Muscle layer of duodenum (tissue), 2 donors: Measurements from ENCODE around the gene LRRC4B.
"Not testable (repeated sequence)": the region's sequence is repeated elsewhere in the genome, so short reads cannot be mapped to it uniquely, and the experiment has no call there.

Source experiments
- H3K27ac ChIP-seq: one replicate; pipeline ENCODE4 v1.7.0; 2013; ENCODE audit warnings: mild to moderate bottlenecking, low read length
- H3K27me3 ChIP-seq: one replicate; pipeline ENCODE4 v1.7.0; 2013; ENCODE audit warnings: low read depth, mild to moderate bottlenecking, control low read depth, low read length
- H3K36me3 ChIP-seq, 2 donors: one replicate each; pipeline ENCODE4 v1.7.0; 2013; ENCODE audit warnings: low read length in 2 of 2, control low read depth in 1 of 2, mild to moderate bottlenecking in 1 of 2; ENCODE audit not compliant: insufficient read depth in 2 of 2, control insufficient read depth in 1 of 2
- H3K4me1 ChIP-seq, 2 donors: one replicate each; pipeline ENCODE4 v1.7.0; 2013; ENCODE audit warnings: low read length in 2 of 2, mild to moderate bottlenecking in 2 of 2, control low read depth in 1 of 2, moderate library complexity in 1 of 2; ENCODE audit not compliant: insufficient read depth in 2 of 2, control insufficient read depth in 1 of 2
- H3K4me3 ChIP-seq, 2 donors: one replicate each; pipeline ENCODE4 v1.7.0; 2013; ENCODE audit warnings: low read length in 2 of 2, low read depth in 1 of 2, mild to moderate bottlenecking in 1 of 2
- H3K9me3 ChIP-seq, 2 donors: one replicate each; pipeline ENCODE4 v1.7.0; 2013; ENCODE audit warnings: low read length in 2 of 2, control low read depth in 1 of 2, mild to moderate bottlenecking in 1 of 2; ENCODE audit not compliant: control insufficient read depth in 1 of 2
- donor health status: healthy.

LRRC4B gene

DNA sequence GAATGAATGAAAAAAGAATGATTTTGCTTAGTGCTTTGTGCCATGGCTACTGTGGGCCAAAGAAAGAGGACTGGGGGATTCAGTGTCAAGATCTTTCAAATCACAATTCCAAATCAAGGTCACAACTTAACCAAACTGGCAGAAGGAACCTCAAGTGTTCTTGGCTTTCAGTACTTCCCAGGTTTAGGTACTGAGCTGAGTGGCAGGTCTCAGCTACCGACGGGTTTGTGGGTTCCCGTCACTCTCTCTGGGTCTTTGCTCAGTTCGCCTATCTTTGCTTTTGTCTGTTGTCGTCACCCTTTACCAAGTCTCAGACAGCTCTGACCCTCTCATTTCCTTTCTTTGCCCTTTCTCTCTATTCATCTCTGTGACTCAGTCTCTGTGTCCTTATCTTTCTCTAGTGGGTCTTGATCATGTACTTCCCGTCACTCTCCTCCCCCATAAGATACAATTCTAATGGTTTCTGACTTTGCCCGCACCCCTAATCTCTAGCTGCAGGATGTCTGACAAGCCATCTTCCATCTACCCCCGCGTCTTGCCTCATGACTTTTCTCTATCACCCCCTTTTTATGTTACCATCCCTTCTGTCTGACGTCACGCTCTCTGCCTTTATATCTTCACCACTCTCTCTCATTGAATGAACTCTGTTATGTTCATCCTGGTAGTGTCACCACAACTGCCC, 33.3 kb upstream of the LRRC4B start:
- Histone ChIP-seq H3K27ac (no peak overlapping the region), H3K4me1 (no peaks in the 10 kb centered on the region), H3K27me3 (no peaks in the 10 kb centered on the region), H3K36me3 (no peaks in the 10 kb centered on the region), H3K4me3 (no peak overlapping the region), H3K9me3 (peaks cover 0 to 2% of the 10 kb centered on the region in 2 donors)

DNA sequence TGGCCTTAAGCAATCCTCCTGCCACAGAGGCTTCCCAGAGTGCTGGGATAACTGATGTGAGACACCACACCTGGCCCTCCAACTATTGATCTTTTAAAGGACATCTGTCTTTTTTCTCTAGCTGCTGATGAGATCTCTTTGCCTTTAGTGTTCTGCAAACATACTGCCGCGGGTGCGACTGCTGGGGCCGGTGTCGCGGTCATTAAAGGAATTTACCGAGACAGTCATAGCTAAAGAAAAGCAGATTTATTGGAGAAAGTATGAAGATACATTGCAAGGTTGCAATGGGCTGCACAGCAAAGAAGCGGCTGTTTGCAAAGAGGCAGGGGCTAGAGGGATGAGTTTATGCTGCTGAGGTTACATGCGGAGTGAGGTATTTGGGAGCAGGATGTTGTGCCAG, 31.2 kb upstream of the LRRC4B start:
- H3K27me3 ChIP-seq: no peaks in the 10 kb centered on the region
- no peaks in the 10 kb centered on the region for H3K9me3 ChIP-seq
- H3K27ac ChIP-seq: no peak overlapping the region
- no peaks in the 10 kb centered on the region for H3K4me1 ChIP-seq
- H3K4me3 ChIP-seq: no peak overlapping the region
- H3K36me3 ChIP-seq: no peaks in the 10 kb centered on the region

DNA sequence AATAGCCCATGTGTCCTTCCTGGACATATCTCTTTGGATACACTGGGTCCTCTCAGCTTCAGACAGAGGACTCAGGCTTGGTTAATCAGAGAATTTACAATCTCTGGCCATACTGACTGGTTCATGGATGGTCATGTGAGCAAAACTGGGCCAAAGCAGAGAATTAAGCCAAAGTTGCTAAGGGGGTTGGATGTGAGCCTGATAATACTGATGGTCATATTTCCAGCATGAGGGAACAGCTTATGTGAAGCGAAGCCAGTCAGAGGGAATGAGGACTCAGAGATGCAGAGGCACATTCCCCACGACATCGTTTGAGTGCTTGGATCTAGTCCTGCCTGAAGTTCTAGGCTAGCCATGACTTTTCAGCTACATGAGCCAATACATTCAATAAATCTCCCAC, 22.0 kb upstream of the LRRC4B start:
- Histone ChIP-seq H3K27me3 (no peaks in the 10 kb centered on the region), H3K36me3 (no peaks in the 10 kb centered on the region), H3K4me1 (no peaks in the 10 kb centered on the region), H3K9me3 (no peaks in the 10 kb centered on the region), H3K4me3 (no peak overlapping the region), H3K27ac (no peak overlapping the region)

DNA sequence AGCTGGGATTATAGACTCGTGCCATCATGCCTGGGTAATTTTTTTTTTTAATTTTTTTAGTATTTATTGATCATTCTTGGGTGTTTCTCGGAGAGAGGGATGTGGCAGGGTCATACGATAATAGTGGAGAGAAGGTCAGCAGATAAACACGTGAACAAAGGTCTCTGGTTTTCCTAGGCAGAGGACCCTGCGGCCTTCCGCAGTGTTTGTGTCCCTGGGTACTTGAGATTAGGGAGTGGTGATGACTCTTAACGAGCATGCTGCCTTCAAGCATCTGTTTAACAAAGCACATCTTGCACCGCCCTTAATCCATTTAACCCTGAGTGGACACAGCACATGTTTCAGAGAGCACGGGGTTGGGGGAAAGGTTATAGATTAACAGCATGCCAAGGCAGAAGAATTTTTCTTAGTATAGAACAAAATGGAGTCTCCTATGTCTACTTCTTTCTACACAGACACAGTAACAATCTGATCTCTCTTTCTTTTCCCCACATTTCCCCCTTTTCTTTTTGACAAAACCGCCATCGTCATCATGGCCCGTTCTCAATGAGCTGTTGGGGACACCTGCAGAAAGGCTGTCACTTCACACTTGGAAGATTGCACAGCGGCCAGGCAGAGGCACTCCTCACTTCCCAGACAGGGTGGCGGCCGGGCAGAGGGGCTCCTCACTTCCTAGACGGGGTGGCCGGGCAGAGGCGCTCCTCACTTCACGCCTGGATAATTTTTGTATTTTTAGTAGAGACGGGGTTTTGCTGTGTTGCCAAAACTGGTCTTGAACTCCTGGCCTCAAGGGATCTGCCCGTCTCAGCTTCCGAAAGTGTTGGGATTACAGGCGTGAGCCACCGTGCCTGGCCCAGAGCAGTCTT, 13.8 kb upstream of the LRRC4B start:
- not testable (repeated sequence) for H3K36me3 ChIP-seq, H3K27ac ChIP-seq, H3K4me1 ChIP-seq, H3K9me3 ChIP-seq, H3K4me3 ChIP-seq, H3K27me3 ChIP-seq

DNA sequence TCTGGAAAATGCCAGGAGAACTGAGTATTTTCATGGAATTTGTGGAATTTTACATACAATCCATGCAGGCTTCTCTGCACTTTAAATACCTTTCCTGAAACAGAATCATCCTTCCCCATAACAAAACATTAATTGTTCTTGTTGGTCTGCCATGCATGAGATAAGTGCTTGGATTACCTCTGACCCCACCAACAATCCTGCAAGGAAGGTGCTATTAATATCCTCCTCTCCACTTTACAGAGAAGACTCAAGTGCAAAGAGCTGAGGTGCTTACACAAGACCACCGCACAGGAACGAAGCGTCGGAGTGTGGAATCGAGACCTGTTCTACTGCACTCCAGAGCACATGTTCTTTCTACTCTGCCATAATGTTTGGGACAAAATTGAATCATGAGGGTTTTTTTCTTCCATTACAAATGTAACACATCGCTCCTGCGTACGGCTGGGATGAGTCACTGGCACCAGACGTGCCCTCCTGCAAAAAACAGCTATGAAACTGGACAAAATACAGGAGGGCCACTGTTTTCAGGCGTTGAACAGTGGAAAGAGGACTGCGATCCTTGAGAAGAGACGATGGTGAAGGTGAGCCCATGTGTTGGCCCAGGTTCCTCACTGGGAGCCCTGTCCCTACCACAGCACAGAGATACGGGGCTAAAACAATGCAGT, 12.9 kb upstream of the LRRC4B start:
- Histone ChIP-seq H3K27ac (no peak overlapping the region), H3K36me3 (no peaks in the 10 kb centered on the region), H3K4me1 (no peaks in the 10 kb centered on the region), H3K4me3 (no peak overlapping the region), H3K27me3 (no peaks in the 10 kb centered on the region), H3K9me3 (no peaks in the 10 kb centered on the region)

DNA sequence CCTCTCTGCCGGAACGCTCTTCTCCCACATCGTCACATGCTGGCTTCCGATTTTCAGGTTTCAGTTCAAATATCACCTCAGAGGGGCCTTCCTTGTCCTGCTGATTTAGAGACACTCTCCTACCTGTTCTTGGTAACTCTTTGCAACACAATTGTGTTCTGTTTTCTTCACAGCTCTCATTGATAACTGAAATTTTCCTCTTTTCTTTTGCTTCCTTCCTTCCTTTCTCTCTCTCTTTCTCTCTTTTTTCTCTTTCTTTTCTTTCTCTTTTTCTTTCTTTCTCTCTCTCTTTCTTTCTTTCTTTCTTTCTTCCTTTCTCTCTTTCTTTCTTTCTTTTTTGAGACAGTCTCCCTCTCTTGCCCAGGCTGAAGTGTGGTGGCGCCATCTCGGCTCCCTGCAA, 12.0 kb upstream of the LRRC4B start:
- H3K9me3 ChIP-seq: no peaks in the 10 kb centered on the region
- H3K27me3 ChIP-seq: no peaks in the 10 kb centered on the region
- no peaks in the 10 kb centered on the region for H3K4me1 ChIP-seq
- no peak overlapping the region for H3K4me3 ChIP-seq
- H3K36me3 ChIP-seq: no peaks in the 10 kb centered on the region
- H3K27ac ChIP-seq: no peak overlapping the region

DNA sequence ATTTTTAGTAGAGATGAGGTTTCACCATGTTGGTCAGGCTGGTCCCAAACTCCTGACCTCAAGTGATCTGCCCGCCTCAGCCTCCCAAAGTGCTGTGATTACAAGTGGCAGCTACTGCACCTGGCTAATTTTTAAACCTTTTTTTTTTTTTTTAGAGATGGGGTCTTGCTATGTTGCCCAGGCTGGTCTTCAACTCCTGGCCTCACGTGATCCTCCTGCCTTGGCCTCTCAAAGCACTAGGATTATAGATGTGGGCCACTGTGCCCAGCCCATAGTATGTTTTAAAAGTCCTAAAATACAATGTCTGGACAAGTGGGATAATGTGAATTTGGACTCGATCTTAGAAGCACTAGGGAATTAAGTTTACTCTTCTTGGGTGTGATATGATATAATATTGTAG, 8.5 kb upstream of the LRRC4B start:
- not testable (repeated sequence) for H3K27ac ChIP-seq, H3K9me3 ChIP-seq, H3K4me1 ChIP-seq, H3K4me3 ChIP-seq, H3K27me3 ChIP-seq, H3K36me3 ChIP-seq

DNA sequence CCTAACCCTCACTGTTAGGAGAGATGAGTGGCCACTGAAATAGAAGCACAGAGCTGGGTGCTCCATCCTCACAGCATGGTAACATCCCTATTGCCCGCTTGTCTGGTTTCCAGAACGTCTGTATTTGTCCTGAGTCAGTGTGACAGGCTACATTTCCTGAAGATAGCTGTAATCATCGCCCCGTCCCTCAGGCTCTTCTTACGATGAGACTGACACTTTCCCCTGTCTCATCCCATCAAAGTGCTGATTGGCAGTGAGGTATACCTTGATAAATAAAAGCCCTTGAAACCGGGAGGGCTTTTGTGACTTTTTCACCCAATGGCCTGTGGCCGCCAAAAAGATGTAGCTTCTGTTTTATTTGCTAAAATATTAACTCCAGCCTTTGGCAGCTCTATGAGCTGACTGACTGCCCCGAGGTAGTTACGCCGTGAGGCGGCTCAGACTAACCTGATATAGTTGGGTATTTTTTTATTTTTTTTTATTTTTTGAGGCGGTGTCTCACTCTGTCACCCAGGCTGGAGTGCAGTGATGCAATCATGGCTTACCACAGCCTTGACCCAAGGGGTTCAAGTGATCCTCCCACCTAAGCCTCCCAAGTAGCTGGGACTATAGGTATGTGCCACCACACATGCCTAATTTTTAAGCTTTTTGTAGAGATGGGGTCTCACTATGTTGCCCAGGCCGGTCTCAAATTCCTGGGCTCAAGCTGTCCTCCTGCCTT, 5.7 kb upstream of the LRRC4B start:
- no peaks in the 10 kb centered on the region for H3K27me3 ChIP-seq
- H3K27ac ChIP-seq: no peak overlapping the region
- H3K4me1 ChIP-seq: no peaks in the 10 kb centered on the region
- H3K36me3 ChIP-seq: no peaks in the 10 kb centered on the region
- no peak overlapping the region for H3K4me3 ChIP-seq
- H3K9me3 ChIP-seq: no peaks in the 10 kb centered on the region

DNA sequence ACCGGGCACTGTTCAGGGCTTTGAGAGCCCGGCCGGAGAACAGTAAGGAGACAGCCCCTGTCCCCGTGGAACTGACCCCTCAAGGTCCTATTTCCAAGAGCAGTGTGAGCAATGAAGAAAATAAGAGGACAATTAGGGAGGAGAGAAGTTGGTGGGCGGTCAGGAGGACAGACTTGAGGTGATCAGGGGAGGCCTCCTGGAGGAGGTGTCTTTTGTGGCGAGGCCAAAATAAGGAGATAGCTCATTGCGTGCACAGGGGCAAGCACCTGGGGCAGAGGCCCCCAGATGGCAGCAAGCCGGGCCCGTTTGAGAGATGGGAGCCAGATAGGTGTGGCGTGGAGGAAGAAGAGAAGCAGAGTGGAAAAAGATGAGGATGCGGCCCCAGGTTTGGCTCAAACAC, 2.8 kb upstream of the LRRC4B start:
- Histone ChIP-seq H3K36me3 (no peaks in the 10 kb centered on the region), H3K4me3 (no peak overlapping the region), H3K27me3 (peaks cover 11% of the 10 kb centered on the region), H3K9me3 (no peaks in the 10 kb centered on the region), H3K27ac (no peak overlapping the region), H3K4me1 (peaks cover 0 to 13% of the 10 kb centered on the region in 2 donors)

DNA sequence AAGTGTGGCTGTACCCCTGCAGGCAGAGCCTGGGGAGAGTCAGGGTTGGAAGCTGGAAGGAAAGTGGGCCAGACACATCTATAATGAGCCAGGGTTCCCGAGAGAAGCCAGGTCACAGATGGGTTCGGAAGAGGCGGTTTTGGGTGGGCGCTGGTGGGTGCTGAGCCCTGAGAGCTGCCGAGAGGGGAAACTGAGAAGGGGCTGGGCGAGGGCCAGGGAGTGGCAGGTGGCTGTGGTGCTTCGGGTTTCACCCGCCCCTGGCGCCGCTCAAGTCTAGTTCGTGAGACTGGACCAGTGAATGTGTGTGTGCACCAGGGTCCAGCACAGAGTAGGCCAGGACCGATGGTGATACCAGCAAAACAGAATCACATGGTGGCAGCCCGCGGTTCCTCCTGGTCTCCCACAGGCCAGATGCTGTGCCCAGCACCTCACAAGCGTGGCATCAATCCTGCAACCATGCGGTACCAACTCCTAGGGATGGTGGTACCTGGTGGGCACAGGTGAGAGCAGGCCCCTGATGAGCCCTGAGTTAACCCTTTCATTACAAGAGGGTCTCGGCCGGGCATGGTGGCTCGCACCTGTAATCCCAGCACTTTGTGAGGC, 1.8 kb upstream of the LRRC4B start:
- Histone ChIP-seq H3K4me3 (no peak overlapping the region), H3K27me3 (peaks cover 16% of the 10 kb centered on the region)

More for the DNA sequence above, 1.8 kb upstream of the LRRC4B start:
- Histone ChIP-seq H3K4me1 (peaks cover 0 to 15% of the 10 kb centered on the region in 2 donors), H3K9me3 (no peaks in the 10 kb centered on the region), H3K36me3 (no peaks in the 10 kb centered on the region), H3K27ac (no peak overlapping the region)
